Coronary artery (tissue), 2 donors: Measurements from ENCODE around the gene FOCAD.
A peak's percentile ranks its signal among the peaks of the same experiment; 100 is the strongest.

Experiments
- DNase-seq: peaks from one replicate; pipeline ENCODE4 v3.0.0-alpha.2; 2017; ENCODE audit warnings: low spot score
- H3K27ac ChIP-seq, 2 donors: fragments of 200-600 bp; sonication (generic); one replicate each; pipeline ENCODE4 v1.5.1; 2016 to 2019
- H3K4me3 ChIP-seq: fragments of 200-600 bp; sonication (generic); 2 replicates; pipeline ENCODE4 v1.5.1; 2016; ENCODE audit warnings: mild to moderate bottlenecking, moderate library complexity
- TF ChIP-seq, protein P1 (sequence below): fragments of 200-600 bp; sonication (generic); IDR thresholded peaks from one replicate; pipeline ENCODE4 v1.5.1; 2019; ENCODE audit warnings: antibody characterized with exemption

Gene FOCAD

DNA sequence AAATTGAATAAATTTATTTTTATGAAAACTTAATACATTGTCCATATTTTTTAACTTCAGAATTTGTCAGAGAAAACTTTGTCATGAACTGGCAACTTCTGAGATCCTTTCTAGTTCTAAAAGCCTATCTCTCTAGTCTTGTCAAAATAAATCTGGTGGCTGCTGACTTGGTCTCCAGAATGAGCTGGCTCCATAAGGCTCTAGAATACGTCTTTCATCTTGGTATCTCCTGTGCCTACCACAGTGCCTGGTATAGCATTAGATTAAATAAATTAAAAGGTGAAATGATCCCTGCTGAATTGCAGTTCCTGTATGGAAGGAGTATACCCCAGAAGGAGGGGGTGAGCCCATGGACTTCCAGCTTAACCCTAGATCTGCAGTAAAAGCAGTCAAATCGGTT lies 2.6 kb upstream of the FOCAD start:
- TF ChIP-seq, protein P1, sequence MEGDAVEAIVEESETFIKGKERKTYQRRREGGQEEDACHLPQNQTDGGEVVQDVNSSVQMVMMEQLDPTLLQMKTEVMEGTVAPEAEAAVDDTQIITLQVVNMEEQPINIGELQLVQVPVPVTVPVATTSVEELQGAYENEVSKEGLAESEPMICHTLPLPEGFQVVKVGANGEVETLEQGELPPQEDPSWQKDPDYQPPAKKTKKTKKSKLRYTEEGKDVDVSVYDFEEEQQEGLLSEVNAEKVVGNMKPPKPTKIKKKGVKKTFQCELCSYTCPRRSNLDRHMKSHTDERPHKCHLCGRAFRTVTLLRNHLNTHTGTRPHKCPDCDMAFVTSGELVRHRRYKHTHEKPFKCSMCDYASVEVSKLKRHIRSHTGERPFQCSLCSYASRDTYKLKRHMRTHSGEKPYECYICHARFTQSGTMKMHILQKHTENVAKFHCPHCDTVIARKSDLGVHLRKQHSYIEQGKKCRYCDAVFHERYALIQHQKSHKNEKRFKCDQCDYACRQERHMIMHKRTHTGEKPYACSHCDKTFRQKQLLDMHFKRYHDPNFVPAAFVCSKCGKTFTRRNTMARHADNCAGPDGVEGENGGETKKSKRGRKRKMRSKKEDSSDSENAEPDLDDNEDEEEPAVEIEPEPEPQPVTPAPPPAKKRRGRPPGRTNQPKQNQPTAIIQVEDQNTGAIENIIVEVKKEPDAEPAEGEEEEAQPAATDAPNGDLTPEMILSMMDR, result no peak
- DNase-seq, result no peak
- Histone ChIP-seq H3K27ac (no peak overlapping the region), H3K4me3 (no peak overlapping the region)

DNA sequence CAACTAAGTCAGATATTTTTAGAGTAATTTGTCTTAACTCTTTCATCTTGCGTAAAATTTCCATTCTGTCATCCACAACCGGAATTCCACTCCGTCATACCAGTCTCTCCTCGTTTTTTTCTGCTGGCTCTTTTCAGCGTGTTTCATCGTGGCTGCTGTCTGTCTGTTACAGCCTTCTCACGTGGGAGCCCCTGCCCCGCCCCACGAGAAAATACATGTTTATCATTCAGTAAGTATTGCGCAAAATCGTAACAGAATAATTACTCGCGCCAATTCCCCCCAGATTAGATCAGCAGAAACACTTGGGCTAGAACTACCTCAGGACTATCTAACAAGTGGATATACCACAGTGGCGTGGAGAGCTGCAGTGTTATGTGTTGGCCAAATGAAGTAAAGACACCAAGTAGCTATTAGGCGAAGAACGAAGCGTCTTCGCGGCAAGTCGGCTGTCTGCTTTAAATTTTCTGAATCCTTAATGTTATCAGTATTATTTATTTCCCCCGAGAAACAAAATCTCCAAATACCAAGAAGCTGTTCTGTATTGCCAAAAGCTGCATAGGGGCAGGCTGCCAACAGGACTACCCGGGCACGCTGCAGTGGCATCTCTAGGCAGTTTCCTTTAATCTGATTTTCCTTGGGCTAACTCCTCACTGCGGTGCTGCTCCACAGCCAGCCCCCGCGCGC lies 566 bp upstream of the FOCAD start:
- peak overlapping the region; percentile 99 for H3K4me3 ChIP-seq
- TF ChIP-seq, protein P1, result no peak
- peak overlapping the region; percentile 87 to 99 for H3K27ac ChIP-seq
- DNase-seq, result peak; percentile 86

DNA sequence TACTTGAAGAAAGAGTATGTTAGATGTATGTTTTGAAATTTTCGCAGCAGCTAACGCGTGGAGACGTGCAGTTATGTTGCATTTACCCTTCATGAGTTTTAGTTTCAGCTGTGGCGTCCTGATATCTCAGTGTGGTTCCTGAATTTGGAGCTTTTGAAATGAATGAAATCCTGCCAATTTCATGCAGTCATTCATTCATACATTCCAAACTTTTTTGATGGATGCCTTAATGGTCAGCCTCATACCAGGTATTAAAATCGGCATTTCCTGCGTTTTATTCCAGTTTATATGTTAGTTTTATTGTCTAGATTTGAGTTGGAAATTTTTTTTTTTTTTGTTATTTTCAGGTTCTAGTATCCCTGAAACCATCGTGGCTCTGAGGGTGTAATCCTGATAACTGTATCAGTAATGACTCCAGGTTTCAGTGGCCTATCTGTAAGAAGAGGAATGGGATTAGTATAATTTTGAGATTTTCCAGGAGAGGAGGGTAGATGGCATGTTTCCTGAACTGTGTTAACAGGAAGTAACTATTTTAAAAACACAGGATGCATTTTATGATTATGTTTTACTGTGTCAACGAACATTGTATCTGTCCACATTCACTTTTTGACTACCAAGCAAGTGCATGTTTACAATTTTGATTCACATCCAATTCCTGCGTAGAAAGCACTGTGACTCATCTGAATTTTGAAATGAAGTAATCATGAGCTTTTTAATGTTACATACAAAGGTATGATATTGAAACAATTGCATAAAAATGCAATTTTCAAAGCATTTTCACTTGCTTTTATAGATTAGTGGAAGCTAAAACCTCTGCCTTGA lies 1.0 kb downstream of the FOCAD start:
- Histone ChIP-seq H3K27ac (peak overlapping the region; percentile 87 to 99), H3K4me3 (peak overlapping the region; percentile 99)
- no peak for DNase-seq
- TF ChIP-seq, protein P1, result no peak

DNA sequence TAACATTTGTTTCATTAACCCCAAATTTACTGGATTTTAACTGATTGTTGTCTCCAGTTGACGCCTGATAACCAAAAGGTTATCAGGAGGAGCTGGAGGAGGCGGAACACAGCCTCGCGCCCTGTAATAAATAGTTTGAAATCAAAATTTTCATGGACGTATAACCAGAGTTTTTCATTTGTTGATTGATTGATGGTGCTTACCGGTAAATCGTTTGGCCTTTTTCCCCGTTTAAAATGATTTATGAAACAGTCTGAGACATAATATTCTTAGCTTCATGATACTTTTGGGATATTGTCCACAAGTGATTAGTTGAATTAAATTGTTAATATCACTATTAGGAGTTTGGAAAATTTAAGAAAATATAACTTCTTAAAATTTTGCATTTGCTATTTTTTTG lies 1.7 kb downstream of the FOCAD start:
- TF ChIP-seq, protein P1, result no peak
- peak overlapping the region; percentile 99 for H3K4me3 ChIP-seq
- no peak for DNase-seq
- H3K27ac ChIP-seq, result peak overlapping the region in 1 of 2 donors; percentile 87

DNA sequence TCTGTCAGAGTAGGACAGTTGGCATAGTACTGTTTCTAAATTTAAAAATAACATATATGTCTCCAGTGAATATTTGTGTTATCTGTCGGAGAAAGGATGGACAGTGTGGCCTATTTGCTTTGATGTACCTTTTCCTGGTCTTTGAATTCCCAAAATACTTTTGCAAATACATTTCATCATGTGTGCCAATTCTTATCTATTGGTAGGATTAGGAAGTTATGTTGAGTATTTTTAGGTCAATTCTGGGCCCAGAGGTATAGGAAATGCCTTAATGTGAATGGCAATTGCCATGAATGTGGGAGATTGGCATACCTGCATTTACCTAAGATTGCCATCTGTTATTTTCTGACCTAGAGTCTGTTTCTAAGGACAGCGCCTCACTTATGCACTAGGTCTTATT lies 5.8 kb downstream of the FOCAD start:
- no peak overlapping the region for H3K4me3 ChIP-seq
- TF ChIP-seq, protein P1, result no peak
- no peak for DNase-seq
- H3K27ac ChIP-seq, result no peak overlapping the region

DNA sequence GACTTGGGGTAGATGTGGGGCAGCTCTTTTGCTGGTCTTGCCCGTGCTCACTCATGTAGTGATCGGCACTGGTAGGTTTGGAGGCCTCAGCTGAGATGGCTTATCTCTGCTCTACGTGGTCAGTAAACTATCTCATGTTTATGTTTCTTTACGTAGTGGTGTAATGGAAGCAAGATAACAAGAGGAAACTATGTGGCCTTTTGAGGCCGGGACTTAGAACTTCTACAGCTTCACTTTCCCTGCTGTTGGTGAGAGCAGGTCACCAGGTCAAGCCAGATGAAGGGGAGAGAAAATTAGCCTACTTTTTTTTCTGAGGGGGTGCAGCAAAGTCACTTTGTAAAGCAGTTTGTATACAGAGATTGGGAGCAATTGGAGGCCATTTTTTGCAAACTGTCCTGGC lies 8.5 kb downstream of the FOCAD start:
- H3K4me3 ChIP-seq, result no peak overlapping the region
- TF ChIP-seq, protein P1, result no peak
- H3K27ac ChIP-seq, result no peak overlapping the region
- no peak for DNase-seq

DNA sequence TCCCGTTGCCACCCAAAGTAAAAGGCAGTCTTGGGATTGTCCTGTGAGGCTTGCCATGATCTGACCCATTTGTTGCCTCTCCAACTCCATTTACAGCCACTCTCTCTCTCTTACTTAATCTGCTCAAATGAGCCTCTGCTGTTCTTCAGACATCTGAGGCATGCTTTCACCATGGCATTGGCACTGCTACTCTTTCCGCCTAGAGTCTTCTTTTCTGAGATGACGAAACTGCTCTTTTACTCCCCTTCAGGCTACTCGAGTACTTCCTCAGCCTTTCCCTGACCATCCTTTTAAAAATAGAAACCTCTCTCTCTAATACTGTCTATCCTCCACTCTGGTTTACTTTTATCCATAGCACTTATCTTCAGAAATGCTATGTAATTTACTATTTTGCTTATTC lies 9.0 kb downstream of the FOCAD start:
- no peak overlapping the region for H3K4me3 ChIP-seq
- H3K27ac ChIP-seq, result no peak overlapping the region
- DNase-seq, result no peak
- TF ChIP-seq, protein P1, result no peak
